Right lobe of liver (tissue), 6 donors: ENCODE data around the gene CNDP1. TPM values are rescaled to one million over a fixed set of nuclear protein-coding genes. Genes with fewer than 3 reads are reported as not detected.

Experiments
- ATAC-seq, 4 donors: fragments of 200-7000 bp; cut with Tn5 transposase; one replicate each; pipeline ENCODE4 v1.9.1; 2020; ENCODE audit warnings: mild to moderate bottlenecking in 4 of 4, moderate library complexity in 4 of 4
- DNase-seq, 3 donors: peaks; one replicate each; pipeline ENCODE4 v3.0.0-alpha.2; 2020
- H3K27ac ChIP-seq, 3 donors: fragments of 200-600 bp; one replicate each; pipeline ENCODE4 v1.8.0; 2022
- H3K27me3 ChIP-seq, 2 donors: fragments of 200-600 bp; one replicate each; pipeline ENCODE4 v1.8.0; 2022
- H3K36me3 ChIP-seq, 4 donors: fragments of 200-600 bp; sonication (generic) in 1 of 4; one replicate each; pipeline versions ENCODE4 v1.5.1 to v1.8.0; 2017 to 2022; ENCODE audit warnings: control low read depth in 1 of 4
- H3K4me1 ChIP-seq, 4 donors: fragments of 200-600 bp; sonication (generic) in 1 of 4; one replicate each; pipeline versions ENCODE4 v1.5.1 to v1.8.0; 2017 to 2022; ENCODE audit warnings: control low read depth in 1 of 4
- H3K4me3 ChIP-seq, 3 donors: fragments of 200-600 bp; one replicate each; pipeline ENCODE4 v1.8.0; 2022
- H3K9me3 ChIP-seq, 4 donors: fragments of 200-600 bp; sonication (generic) in 1 of 4; one replicate each; pipeline versions ENCODE4 v1.5.1 to v1.8.0; 2017 to 2022; ENCODE audit warnings: control low read depth in 1 of 4
- CTCF ChIP-seq, 4 donors: fragments of 200-600 bp in 3 of 4; fragments of 450-650 bp in 1 of 4; IDR thresholded peaks; one replicate each; pipeline versions ENCODE4 v1.5.1 to v1.8.0; 2016 to 2022; ENCODE audit warnings: antibody characterized with exemption in 4 of 4, mild to moderate bottlenecking in 2 of 4
- POLR2A ChIP-seq: fragments of 450-650 bp; IDR thresholded peaks from one replicate; pipeline ENCODE4 v1.6.1; 2017; ENCODE audit warnings: antibody characterized with exemption, mild to moderate bottlenecking
- WGBS: methylation state at CpG from one replicate; pipeline ENCODE4 v1.1.6; 2018; ENCODE audit warnings: low coverage, low lambda C conversion rate; ENCODE audit not compliant: insufficient coverage; ENCODE audit errors: missing lambda C conversion rate; 5-methylcytosine and 5-hydroxymethylcytosine counted together
- intact Hi-C, 2 donors: fragments of 100-400 bp; cut with DNase I; formaldehyde crosslinking; loops; one replicate each; pipeline versions ENCODE4 v1.11.2 to v1.14.1; 2022
- total RNA-seq, 6 experiments: library from RNA; depleted of rRNA in 2 of 6; stranded (reverse); fragments of >200 nt in 2 of 6; fragmentation: NEBNext Ultra II Directional in 3 of 6; extraction: Animal tissue kit (Norgen Biotek cat#: 25700) in 3 of 6; gene quantifications; one replicate each; pipeline versions ENCODE4 v1.1.0 to v1.2.4, GENCODE V29; 2016 to 2023
- donor health status: DM: no; HTN: yes; CAD: no.
- donor health status: DM: no; HTN: no; CAD: no.
- donor health status: DM: no; HTN: no; CAD: no.
- donor health status: DM: no; HTN: yes; CAD: no.
- donor health status: DM: no; HTN: yes; CAD: no.

The CNDP1 gene
- total RNA-seq, 6 experiments from 2014 or later: 10.4 to 61.4 (median 28.4) TPM

- intact Hi-C loops: no loop called here
- Histone ChIP-seq H3K4me3 (no peak overlapping the region), H3K36me3 (no peaks in the 10 kb centered on the region), H3K27ac (no peak overlapping the region), H3K9me3 (no peaks in the 10 kb centered on the region), H3K4me1 (no peaks in the 10 kb centered on the region), H3K27me3 (no peaks in the 10 kb centered on the region)
- TF ChIP-seq POLR2A: no peak
- TF ChIP-seq CTCF (IDR thresholded peaks at IDR 0.05): no peak
- 83% methylated on average over 7 of the region's 12 CpGs for WGBS
- DNase-seq: peak in 1 of 3 donors; percentile 31
- no peak for ATAC-seq
These were observed 634 bp upstream of the CNDP1 start for GRCh38 chr18:74533666-74534065.

GRCh38 chr18:74534981-74535649 is 815 bp downstream of the CNDP1 start:
- TF ChIP-seq CTCF (IDR thresholded peaks at IDR 0.05) (no peak), POLR2A (no peak)
- no peak for ATAC-seq
- peak in 1 of 3 donors; percentile 25 for DNase-seq
- no peaks in the 10 kb centered on the region for H3K36me3 ChIP-seq
- 91% methylated on average over 8 of the region's 9 CpGs for WGBS
- peaks cover 0 to 10% (median 4%) of the 10 kb centered on the region in 4 donors for H3K4me1 ChIP-seq
- no peak overlapping the region for H3K4me3 ChIP-seq
- no peaks in the 10 kb centered on the region for H3K27me3 ChIP-seq
- H3K9me3 ChIP-seq: no peaks in the 10 kb centered on the region
- H3K27ac ChIP-seq: no peak overlapping the region
- intact Hi-C loops: no loop called here

GRCh38 chr18:74539289-74539688 is 5.0 kb downstream of the CNDP1 start:
- 76% methylated on average over 10 of the region's 11 CpGs for WGBS
- Histone ChIP-seq H3K27ac (no peak overlapping the region), H3K27me3 (no peaks in the 10 kb centered on the region), H3K4me3 (no peak overlapping the region), H3K4me1 (peaks cover 0 to 37% (median 15%) of the 10 kb centered on the region in 4 donors), H3K36me3 (no peaks in the 10 kb centered on the region), H3K9me3 (no peaks in the 10 kb centered on the region)
- TF ChIP-seq CTCF (IDR thresholded peaks at IDR 0.05) (no peak), POLR2A (no peak)
- intact Hi-C loops: no loop called here
- peak in 2 of 3 donors; percentile 45 to 49 for DNase-seq
- no peak for ATAC-seq

GRCh38 chr18:74540652-74541421 is 6.5 kb downstream of the CNDP1 start:
- no peak for TF ChIP-seq CTCF (IDR thresholded peaks at IDR 0.05)
- no peak for TF ChIP-seq POLR2A
- Histone ChIP-seq H3K27me3 (no peaks in the 10 kb centered on the region), H3K4me3 (no peak overlapping the region), H3K9me3 (no peaks in the 10 kb centered on the region), H3K36me3 (no peaks in the 10 kb centered on the region), H3K4me1 (peaks cover 0 to 37% (median 15%) of the 10 kb centered on the region in 4 donors), H3K27ac (peak overlapping the region in 2 of 3 donors; percentile 90 to 95)
- ATAC-seq: peak in 2 of 4 donors; percentile 1
- peak in 1 of 3 donors; percentile 43 for DNase-seq
- intact Hi-C loops: no loop called here
- WGBS: 68% methylated on average over 13 of the region's 20 CpGs
